Activated CD8-positive, alpha-beta T cell treated with anti-CD3 and anti-CD28 coated beads, Interleukin-2, amount 10 ng/mL, durations not matched to agents 7 days and 5 days (primary cell): Measurements from ENCODE around the gene VPS13C. TPM values are rescaled to one million over a fixed set of nuclear protein-coding genes. Genes with fewer than 3 reads are reported as not detected.

Source experiments
- ATAC-seq: fragments of 150-1000 bp; cut with Tn5 transposase; one replicate; pipeline ENCODE4 v1.10.0; 2021; ENCODE audit warnings: moderate library complexity
- CTCF ChIA-PET: fragments of 350-600 bp; sonication (Branson Sonifier 250); formaldehyde crosslinking; loops from one replicate; lab custom pipeline; 2021; ENCODE audit warnings: antibody characterized with exemption; lab: Charles Lee
- POLR2A ChIA-PET: fragments of 350-600 bp; sonication (Branson Sonifier 250); formaldehyde crosslinking; loops from one replicate; lab custom pipeline; 2021; ENCODE audit warnings: antibody characterized with exemption; lab: Charles Lee
- DNase-seq: peaks from one replicate; pipeline ENCODE4 v3.0.0-alpha.2; 2020
- H3K27ac Mint-ChIP-seq: one replicate; pipeline ENCODE4 v1.8.0; 2021; ENCODE audit warnings: mild to moderate bottlenecking, mixed read lengths
- H3K27me3 Mint-ChIP-seq: one replicate; pipeline ENCODE4 v1.8.0; 2021; ENCODE audit warnings: low read depth, mixed read lengths
- H3K36me3 Mint-ChIP-seq: one replicate; pipeline ENCODE4 v1.8.0; 2021; ENCODE audit warnings: low read depth, mixed read lengths
- H3K4me1 Mint-ChIP-seq: one replicate; pipeline ENCODE4 v1.8.0; 2021; ENCODE audit warnings: low read depth, mixed read lengths
- H3K4me3 Mint-ChIP-seq: one replicate; pipeline ENCODE4 v1.8.0; 2021; ENCODE audit warnings: mild to moderate bottlenecking, mixed read lengths
- H3K9me3 Mint-ChIP-seq: one replicate; pipeline ENCODE4 v1.8.0; 2022; ENCODE audit warnings: mixed read lengths; ENCODE audit not compliant: insufficient read depth
- total RNA-seq, 2 experiments: library from RNA; stranded (reverse); gene quantifications; one replicate each; pipeline ENCODE4 v1.2.3, GENCODE V29; 2021

The VPS13C gene
- total RNA-seq, 2 experiments from 2014 or later, result 58.3 to 64.7 TPM

DNA sequence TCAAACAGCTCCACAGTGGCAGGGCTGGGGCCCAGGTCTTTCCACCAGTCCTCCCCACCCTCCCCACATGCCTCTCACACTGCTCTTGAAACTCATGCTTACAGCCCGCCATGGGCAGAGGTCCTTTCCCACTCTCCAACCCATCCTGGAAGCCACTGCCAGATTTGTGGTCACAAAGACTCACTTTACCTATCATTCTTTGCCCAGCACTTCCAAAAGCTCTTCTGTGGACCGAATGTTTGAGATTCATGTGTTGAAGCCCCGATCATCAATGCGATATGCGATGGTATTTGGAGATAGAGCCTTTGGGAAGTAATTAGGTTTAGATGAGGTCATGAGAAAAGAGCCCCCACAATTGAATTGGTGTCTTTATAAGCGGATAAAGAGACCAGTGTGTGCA, 247.8 kb downstream of the VPS13C start:
- H3K4me1 Mint-ChIP-seq, result no peaks in the 10 kb centered on the region

GRCh38 chr15:61811952-61812351, 248.3 kb downstream of the VPS13C start:
- DNase-seq, result no peak
- ChIA-PET CTCF (interaction anchor here (1.6 kb wide), 1 partner anchor 23 kb away, joined by 7 read pairs; no protein-coding TSS in a partner anchor), POLR2A (interaction anchor here (0.6 kb wide), 1 partner anchor 698 kb away, joined by 3 read pairs; no protein-coding TSS in a partner anchor)
- H3K27ac Mint-ChIP-seq, result no peak overlapping the region
- no peak overlapping the region for H3K4me3 Mint-ChIP-seq
- H3K27me3 Mint-ChIP-seq, result no peaks in the 10 kb centered on the region
- H3K4me1 Mint-ChIP-seq, result no peaks in the 10 kb centered on the region
- H3K36me3 Mint-ChIP-seq, result no peaks in the 10 kb centered on the region
- no peaks in the 10 kb centered on the region for H3K9me3 Mint-ChIP-seq
- ATAC-seq, result no peak

More for the DNA sequence above, 247.8 kb downstream of the VPS13C start:
- H3K27me3 Mint-ChIP-seq, result no peaks in the 10 kb centered on the region
- DNase-seq (no peak), ATAC-seq (no peak)
- ChIA-PET CTCF (interaction anchor here (1.6 kb wide), 1 partner anchor 23 kb away, joined by 7 read pairs; no protein-coding TSS in a partner anchor), POLR2A (no interaction called here)
- no peak overlapping the region for H3K4me3 Mint-ChIP-seq
- no peaks in the 10 kb centered on the region for H3K9me3 Mint-ChIP-seq
- H3K36me3 Mint-ChIP-seq, result no peaks in the 10 kb centered on the region
- no peak overlapping the region for H3K27ac Mint-ChIP-seq

DNA sequence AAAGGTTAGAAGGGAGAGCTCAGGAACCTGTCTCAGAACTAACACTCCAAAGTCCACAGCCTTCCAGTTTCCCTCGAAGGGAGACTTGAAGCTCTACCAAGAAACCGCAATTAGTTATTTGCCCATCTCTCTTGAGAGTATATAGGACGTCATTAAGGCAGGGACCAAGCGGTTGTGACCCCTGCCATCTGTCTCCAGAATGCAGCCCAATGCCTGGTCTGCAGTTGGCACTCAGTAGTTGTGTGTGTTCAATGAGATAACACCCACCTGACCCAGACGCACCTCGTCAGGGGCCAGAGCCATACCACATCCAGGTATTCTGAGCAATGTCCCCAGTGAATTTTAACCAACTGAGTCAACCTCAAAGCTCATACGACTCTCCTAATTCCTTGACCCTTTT, 251.0 kb downstream of the VPS13C start:
- H3K9me3 Mint-ChIP-seq, result no peaks in the 10 kb centered on the region
- ChIA-PET POLR2A (no interaction called here), CTCF (no interaction called here)
- H3K4me1 Mint-ChIP-seq, result no peaks in the 10 kb centered on the region
- H3K27ac Mint-ChIP-seq, result no peak overlapping the region
- no peak overlapping the region for H3K4me3 Mint-ChIP-seq
- no peak for ATAC-seq
- peaks cover 5% of the 10 kb centered on the region for H3K27me3 Mint-ChIP-seq
- no peaks in the 10 kb centered on the region for H3K36me3 Mint-ChIP-seq
- no peak for DNase-seq

- POLR2A ChIA-PET, result no interaction called here
- H3K27me3 Mint-ChIP-seq, result peaks cover 7% of the 10 kb centered on the region
- no peaks in the 10 kb centered on the region for H3K4me1 Mint-ChIP-seq
- DNase-seq, result no peak
- H3K9me3 Mint-ChIP-seq, result no peaks in the 10 kb centered on the region
- CTCF ChIA-PET, result interaction anchor here (1.1 to 1.3 kb wide), 2 partner anchors 9 to 27 kb away, joined by 3 to 4 read pairs; no protein-coding TSS in a partner anchor
- ATAC-seq, result no peak
- no peak overlapping the region for H3K27ac Mint-ChIP-seq
- no peaks in the 10 kb centered on the region for H3K36me3 Mint-ChIP-seq
- no peak overlapping the region for H3K4me3 Mint-ChIP-seq
These were observed 252.8 kb downstream of the VPS13C start for GRCh38 chr15:61807281-61807929.

Other genes starting within 250 kb of the VPS13C start
- gene C2CD4A, start 6.5 kb upstream of the VPS13C start, total RNA-seq, result not detected
- gene C2CD4B, start 104.8 kb upstream of the VPS13C start, total RNA-seq, result not detected